Ascending aorta (tissue), 2 donors: ENCODE measurements around the gene RPL23. TPM values are rescaled to one million over a fixed set of nuclear protein-coding genes. Genes with fewer than 3 reads are reported as not detected.

ENCODE experiments used
- DNase-seq, 2 donors: peaks; one replicate each; pipeline ENCODE4 v3.0.0-alpha.2; 2019; ENCODE audit warnings: low spot score in 2 of 2
- H3K27ac ChIP-seq, 2 donors: fragments of 200-600 bp; sonication (generic); one replicate each; pipeline ENCODE4 v1.5.1; 2016 to 2017; ENCODE audit warnings: mild to moderate bottlenecking in 1 of 2
- H3K27me3 ChIP-seq: fragments of 200-600 bp; sonication (generic); one replicate; pipeline ENCODE4 v1.5.1; 2017
- H3K36me3 ChIP-seq, 2 donors: fragments of 200-600 bp; sonication (generic); one replicate each; pipeline ENCODE4 v1.5.1; 2016
- H3K4me1 ChIP-seq, 2 donors: fragments of 200-600 bp; sonication (generic); one replicate each; pipeline ENCODE4 v1.5.1; 2016 to 2017; ENCODE audit warnings: mild to moderate bottlenecking in 1 of 2
- H3K4me3 ChIP-seq, 2 donors: fragments of 200-600 bp; sonication (generic); one replicate each; pipeline ENCODE4 v1.5.1; 2016 to 2017; ENCODE audit warnings: mild to moderate bottlenecking in 1 of 2
- H3K9me3 ChIP-seq, 2 donors: fragments of 200-600 bp; sonication (generic); one replicate each; pipeline ENCODE4 v1.5.1; 2016
- CTCF ChIP-seq, 3 experiments: fragments of 200-600 bp in 2 of 3; fragments of 450-650 bp in 1 of 3; sonication (generic) in 2 of 3; IDR thresholded peaks; one replicate each; pipeline ENCODE4 v1.5.1; 2016 to 2019; ENCODE audit warnings: antibody characterized with exemption in 3 of 3, mild to moderate bottlenecking in 1 of 3, moderate library complexity in 1 of 3
- intact Hi-C: fragments of 100-400 bp; cut with DNase I; formaldehyde crosslinking; loops from one replicate; pipeline ENCODE4 v1.15.1; 2023
- total RNA-seq: library from RNA; depleted of rRNA; stranded (reverse); fragments of >200 nt; gene quantifications from one replicate; pipeline ENCODE4 v1.1.0, GENCODE V29; 2016

The RPL23 gene
- total RNA-seq, 1 donor from 2014 or later, result 1,091 TPM

- intact Hi-C loops, result no loop called here
- no peaks in the 10 kb centered on the region for H3K27me3 ChIP-seq
- peaks cover 14 to 33% of the 10 kb centered on the region in 2 donors for H3K36me3 ChIP-seq
- H3K4me3 ChIP-seq, result peak overlapping the region in 1 of 2 donors; percentile 10
- no peak for DNase-seq
- H3K9me3 ChIP-seq, result no peaks in the 10 kb centered on the region
- no peak for TF ChIP-seq CTCF (IDR thresholded peaks at IDR 0.05)
- H3K4me1 ChIP-seq, result peaks cover 39 to 89% of the 10 kb centered on the region in 2 donors
- peak overlapping the region; percentile 10 to 57 for H3K27ac ChIP-seq
These were observed 30.3 kb upstream of the RPL23 start for GRCh38 chr17:38883592-38884526.

GRCh38 chr17:38882870-38883269 lies 29.3 kb upstream of the RPL23 start:
- no peak overlapping the region for H3K4me3 ChIP-seq
- peaks cover 39 to 85% of the 10 kb centered on the region in 2 donors for H3K4me1 ChIP-seq
- intact Hi-C loops, result no loop called here
- TF ChIP-seq CTCF (IDR thresholded peaks at IDR 0.05), result no peak
- no peaks in the 10 kb centered on the region for H3K27me3 ChIP-seq
- no peaks in the 10 kb centered on the region for H3K9me3 ChIP-seq
- H3K27ac ChIP-seq, result peak overlapping the region; percentile 10 to 57
- no peak for DNase-seq
- peaks cover 14 to 33% of the 10 kb centered on the region in 2 donors for H3K36me3 ChIP-seq

GRCh38 chr17:38881600-38882191 lies 28.2 kb upstream of the RPL23 start:
- Histone ChIP-seq H3K36me3 (peaks cover 4 to 29% of the 10 kb centered on the region in 2 donors), H3K9me3 (no peaks in the 10 kb centered on the region), H3K27ac (peak overlapping the region; percentile 63 to 74), H3K4me3 (peak overlapping the region in 1 of 2 donors; percentile 25), H3K27me3 (no peaks in the 10 kb centered on the region), H3K4me1 (peaks cover 46 to 88% of the 10 kb centered on the region in 2 donors)
- intact Hi-C loops, result no loop called here
- DNase-seq, result no peak
- TF ChIP-seq CTCF (IDR thresholded peaks at IDR 0.05), result no peak

- Histone ChIP-seq H3K27me3 (no peaks in the 10 kb centered on the region), H3K4me3 (peak overlapping the region; percentile 18 to 28), H3K27ac (peak overlapping the region; percentile 63 to 74), H3K36me3 (peaks cover 4 to 25% of the 10 kb centered on the region in 2 donors), H3K4me1 (peaks cover 42 to 82% of the 10 kb centered on the region in 2 donors), H3K9me3 (no peaks in the 10 kb centered on the region)
- TF ChIP-seq CTCF (IDR thresholded peaks at IDR 0.05), result no peak
- peak in 1 of 2 donors; percentile 76 for DNase-seq
- intact Hi-C loops, result no loop called here
These were observed 26.6 kb upstream of the RPL23 start for GRCh38 chr17:38879878-38880665.

GRCh38 chr17:38877130-38877851 lies 23.8 kb upstream of the RPL23 start:
- H3K27ac ChIP-seq, result peak overlapping the region; percentile 94 to 96
- no peak overlapping the region for H3K4me3 ChIP-seq
- TF ChIP-seq CTCF (IDR thresholded peaks at IDR 0.05), result no peak
- peaks cover 52 to 81% of the 10 kb centered on the region in 2 donors for H3K4me1 ChIP-seq
- H3K27me3 ChIP-seq, result no peaks in the 10 kb centered on the region
- DNase-seq, result no peak
- H3K36me3 ChIP-seq, result peaks cover 2 to 17% of the 10 kb centered on the region in 2 donors
- intact Hi-C loops, result no loop called here
- no peaks in the 10 kb centered on the region for H3K9me3 ChIP-seq
